Panc1 (cell line): ENCODE data around the gene ANKRD36B. TPM values are rescaled to one million over a fixed set of nuclear protein-coding genes. Genes with fewer than 3 reads are reported as not detected.
"Not testable (repeated sequence)": the region's sequence is repeated elsewhere in the genome, so short reads cannot be mapped to it uniquely, and the experiment has no call there.

Source experiments
- ATAC-seq: fragments of 200-7000 bp; cut with Tn5 transposase; 2 replicates; pipeline ENCODE4 v1.9.1; 2020; ENCODE audit warnings: mild to moderate bottlenecking, moderate library complexity
- BruUV-seq: library from RNA; stranded (reverse); fragments of 400-500 nt; replicated peaks from 2 replicates; lab custom pipeline; 2021; lab: Mats Ljungman, UMichigan
- CTCF ChIA-PET: fragments of 300-600 bp; sonication (Branson Sonifier 250); formaldehyde crosslinking; loops from one replicate; lab custom pipeline; 2022; ENCODE audit warnings: antibody characterized with exemption; lab: Charles Lee
- POLR2A ChIA-PET: fragments of 300-600 bp; sonication (Branson Sonifier 250); formaldehyde crosslinking; loops from one replicate; lab custom pipeline; 2022; ENCODE audit warnings: antibody characterized with exemption; lab: Charles Lee
- DNase-seq: peaks from one replicate; pipeline ENCODE4 v3.0.0-alpha.2; 2010; ENCODE audit warnings: low read depth, low spot score
- H3K27ac ChIP-seq: 2 replicates; pipeline ENCODE4 v1.5.1; 2011; ENCODE audit warnings: mild to moderate bottlenecking, low read length, inconsistent platforms
- H3K27me3 ChIP-seq: fragments of 200-500 bp; sonication (Bioruptor generic); 2 replicates; pipeline ENCODE4 v1.6.0; 2014; ENCODE audit warnings: low read length, inconsistent platforms; ENCODE audit not compliant: control insufficient read depth, insufficient read depth
- H3K36me3 ChIP-seq: fragments of 200-500 bp; sonication (Bioruptor generic); 2 replicates; pipeline ENCODE4 v1.5.1; 2014; ENCODE audit warnings: inconsistent platforms, mild to moderate bottlenecking, low read length, moderate library complexity; ENCODE audit not compliant: control insufficient read depth, insufficient read depth
- H3K4me1 ChIP-seq: 2 replicates; pipeline ENCODE4 v1.5.1; 2011; ENCODE audit warnings: inconsistent platforms, mild to moderate bottlenecking, low read length, moderate library complexity; ENCODE audit not compliant: control insufficient read depth, insufficient read depth
- H3K4me3 ChIP-seq, 2 experiments: 2 replicates each; pipeline ENCODE4 v1.5.1; 2011 to 2012; ENCODE audit warnings: low read depth in 2 of 2, low read length in 2 of 2, mild to moderate bottlenecking in 2 of 2, inconsistent platforms in 1 of 2, moderate library complexity in 1 of 2
- H3K9me3 ChIP-seq: fragments of 200-500 bp; sonication (Bioruptor generic); 2 replicates; pipeline ENCODE4 v1.5.1; 2014; ENCODE audit warnings: low read depth, mild to moderate bottlenecking, inconsistent platforms, low read length, moderate library complexity; ENCODE audit not compliant: control insufficient read depth, insufficient read depth
- POLR2AphosphoS5 ChIP-seq: IDR thresholded peaks from 2 replicates; pipeline ENCODE4 v1.6.1; 2012; ENCODE audit warnings: mild to moderate bottlenecking, low read depth, low read length, moderate library complexity
- SIN3A ChIP-seq: IDR thresholded peaks from 2 replicates; pipeline ENCODE4 v1.6.1; 2012; ENCODE audit warnings: low read depth, mild to moderate bottlenecking, low read length, moderate library complexity, borderline replicate concordance; ENCODE audit not compliant: insufficient read depth
- TCF7L2 ChIP-seq: IDR thresholded peaks from 2 replicates; pipeline ENCODE4 v1.6.1; 2011; ENCODE audit warnings: mild to moderate bottlenecking, low read depth, low read length, inconsistent platforms
- in situ Hi-C: cut with HindIII; loops from 2 replicates; pipeline ENCODE4 v1.10.0; 2016; ENCODE audit warnings: low sequenced_read_pairs, low pct_unique_long_range_greater_than_20kb
- intact Hi-C: fragments of 100-400 bp; cut with micrococcal nuclease; formaldehyde crosslinking; loops from one replicate; pipeline ENCODE4 v1.10.0; 2022; ENCODE audit not compliant: unreplicated experiment
- total RNA-seq: library from RNA; stranded (reverse); gene quantifications from one replicate; pipeline ENCODE4 v1.2.1, GENCODE V29; 2021; ENCODE audit not compliant: unreplicated experiment
- TF ChIP-seq, protein P1 (sequence below), 2 experiments: IDR thresholded peaks; 2 replicates each; pipeline ENCODE4 v1.6.1; 2011 to 2012; ENCODE audit warnings: low read depth in 2 of 2, control low read depth in 1 of 2, low read length in 1 of 2, mild to moderate bottlenecking in 1 of 2, moderate library complexity in 1 of 2; ENCODE audit not compliant: insufficient read depth in 1 of 2
- TF ChIP-seq, protein P2 (sequence below): fragments of 450-650 bp; IDR thresholded peaks from 2 replicates; pipeline ENCODE4 v1.5.1; 2017; ENCODE audit warnings: mild to moderate bottlenecking

The ANKRD36B gene
- total RNA-seq, 1 experiment from 2014 or later = 14.7 TPM

DNA sequence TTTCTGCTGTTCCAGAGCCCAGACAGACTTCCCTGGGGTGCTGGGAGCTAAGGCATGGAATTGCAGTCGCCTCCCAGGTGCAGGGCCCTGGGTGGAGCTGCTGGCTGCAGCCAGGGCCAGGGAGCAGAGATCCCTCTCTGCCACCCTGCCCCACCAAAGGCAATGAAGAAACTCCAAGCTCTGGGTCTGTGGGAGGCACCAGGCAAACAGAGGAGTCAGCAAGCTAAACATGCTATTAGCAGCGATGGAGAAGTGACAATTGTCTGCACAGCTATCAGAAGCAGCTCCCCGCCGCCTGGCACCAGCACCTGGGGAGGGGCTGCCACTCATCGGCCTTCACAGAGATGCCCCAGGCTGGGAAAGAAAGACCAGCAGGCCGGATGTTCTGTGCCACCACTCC, 28.2 kb upstream of the ANKRD36B start:
- Histone ChIP-seq H3K27me3 (no peaks in the 10 kb centered on the region), H3K4me3 (no peak overlapping the region), H3K36me3 (no peaks in the 10 kb centered on the region), H3K4me1 (no peaks in the 10 kb centered on the region), H3K9me3 (no peaks in the 10 kb centered on the region), H3K27ac (no peak overlapping the region)
- intact Hi-C loops (no loop called here), in situ Hi-C loops (no loop called here)
- no peak for TF ChIP-seq TCF7L2
- TF ChIP-seq, protein P1, sequence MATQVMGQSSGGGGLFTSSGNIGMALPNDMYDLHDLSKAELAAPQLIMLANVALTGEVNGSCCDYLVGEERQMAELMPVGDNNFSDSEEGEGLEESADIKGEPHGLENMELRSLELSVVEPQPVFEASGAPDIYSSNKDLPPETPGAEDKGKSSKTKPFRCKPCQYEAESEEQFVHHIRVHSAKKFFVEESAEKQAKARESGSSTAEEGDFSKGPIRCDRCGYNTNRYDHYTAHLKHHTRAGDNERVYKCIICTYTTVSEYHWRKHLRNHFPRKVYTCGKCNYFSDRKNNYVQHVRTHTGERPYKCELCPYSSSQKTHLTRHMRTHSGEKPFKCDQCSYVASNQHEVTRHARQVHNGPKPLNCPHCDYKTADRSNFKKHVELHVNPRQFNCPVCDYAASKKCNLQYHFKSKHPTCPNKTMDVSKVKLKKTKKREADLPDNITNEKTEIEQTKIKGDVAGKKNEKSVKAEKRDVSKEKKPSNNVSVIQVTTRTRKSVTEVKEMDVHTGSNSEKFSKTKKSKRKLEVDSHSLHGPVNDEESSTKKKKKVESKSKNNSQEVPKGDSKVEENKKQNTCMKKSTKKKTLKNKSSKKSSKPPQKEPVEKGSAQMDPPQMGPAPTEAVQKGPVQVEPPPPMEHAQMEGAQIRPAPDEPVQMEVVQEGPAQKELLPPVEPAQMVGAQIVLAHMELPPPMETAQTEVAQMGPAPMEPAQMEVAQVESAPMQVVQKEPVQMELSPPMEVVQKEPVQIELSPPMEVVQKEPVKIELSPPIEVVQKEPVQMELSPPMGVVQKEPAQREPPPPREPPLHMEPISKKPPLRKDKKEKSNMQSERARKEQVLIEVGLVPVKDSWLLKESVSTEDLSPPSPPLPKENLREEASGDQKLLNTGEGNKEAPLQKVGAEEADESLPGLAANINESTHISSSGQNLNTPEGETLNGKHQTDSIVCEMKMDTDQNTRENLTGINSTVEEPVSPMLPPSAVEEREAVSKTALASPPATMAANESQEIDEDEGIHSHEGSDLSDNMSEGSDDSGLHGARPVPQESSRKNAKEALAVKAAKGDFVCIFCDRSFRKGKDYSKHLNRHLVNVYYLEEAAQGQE (IDR thresholded peaks at IDR 0.05; ENCODE audit: insufficient read depth in 1 of 2, low read depth in 2 of 2, low read length in 1 of 2) = no peak
- TF ChIP-seq, protein P2, sequence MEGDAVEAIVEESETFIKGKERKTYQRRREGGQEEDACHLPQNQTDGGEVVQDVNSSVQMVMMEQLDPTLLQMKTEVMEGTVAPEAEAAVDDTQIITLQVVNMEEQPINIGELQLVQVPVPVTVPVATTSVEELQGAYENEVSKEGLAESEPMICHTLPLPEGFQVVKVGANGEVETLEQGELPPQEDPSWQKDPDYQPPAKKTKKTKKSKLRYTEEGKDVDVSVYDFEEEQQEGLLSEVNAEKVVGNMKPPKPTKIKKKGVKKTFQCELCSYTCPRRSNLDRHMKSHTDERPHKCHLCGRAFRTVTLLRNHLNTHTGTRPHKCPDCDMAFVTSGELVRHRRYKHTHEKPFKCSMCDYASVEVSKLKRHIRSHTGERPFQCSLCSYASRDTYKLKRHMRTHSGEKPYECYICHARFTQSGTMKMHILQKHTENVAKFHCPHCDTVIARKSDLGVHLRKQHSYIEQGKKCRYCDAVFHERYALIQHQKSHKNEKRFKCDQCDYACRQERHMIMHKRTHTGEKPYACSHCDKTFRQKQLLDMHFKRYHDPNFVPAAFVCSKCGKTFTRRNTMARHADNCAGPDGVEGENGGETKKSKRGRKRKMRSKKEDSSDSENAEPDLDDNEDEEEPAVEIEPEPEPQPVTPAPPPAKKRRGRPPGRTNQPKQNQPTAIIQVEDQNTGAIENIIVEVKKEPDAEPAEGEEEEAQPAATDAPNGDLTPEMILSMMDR = no peak
- no peak for TF ChIP-seq SIN3A
- no peak for TF ChIP-seq POLR2AphosphoS5
- DNase-seq (no peak), ATAC-seq (no peak)
- CTCF ChIA-PET = no interaction called here
- BruUV-seq = no TSS peak
- POLR2A ChIA-PET = no interaction called here

DNA sequence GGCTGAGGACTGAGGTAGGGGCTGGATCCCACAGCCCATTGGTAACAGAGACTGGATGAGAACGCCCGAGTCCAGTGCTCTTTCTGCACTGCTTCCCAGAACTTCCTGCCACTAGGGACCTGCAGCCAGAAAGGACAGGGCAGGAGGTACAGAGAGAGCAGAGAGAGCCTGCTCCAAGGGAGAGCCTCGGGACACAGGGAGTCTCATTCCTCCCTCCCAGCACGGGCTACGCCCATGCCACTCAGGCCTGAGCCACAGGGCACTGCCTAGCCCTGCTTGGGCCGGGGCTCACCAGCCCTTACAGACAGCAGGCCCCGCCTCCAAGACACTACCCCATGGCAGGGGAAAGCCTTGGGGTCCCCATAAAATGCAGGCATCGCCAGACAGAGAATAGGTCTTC, 26.1 kb upstream of the ANKRD36B start:
- POLR2A ChIA-PET, H3K4me3 ChIP-seq, DNase-seq, BruUV-seq, in situ Hi-C loops, CTCF ChIA-PET, H3K36me3 ChIP-seq, H3K27me3 ChIP-seq, H3K4me1 ChIP-seq, H3K9me3 ChIP-seq, H3K27ac ChIP-seq, intact Hi-C loops: not testable (repeated sequence)
- ATAC-seq = peak; percentile 56

DNA sequence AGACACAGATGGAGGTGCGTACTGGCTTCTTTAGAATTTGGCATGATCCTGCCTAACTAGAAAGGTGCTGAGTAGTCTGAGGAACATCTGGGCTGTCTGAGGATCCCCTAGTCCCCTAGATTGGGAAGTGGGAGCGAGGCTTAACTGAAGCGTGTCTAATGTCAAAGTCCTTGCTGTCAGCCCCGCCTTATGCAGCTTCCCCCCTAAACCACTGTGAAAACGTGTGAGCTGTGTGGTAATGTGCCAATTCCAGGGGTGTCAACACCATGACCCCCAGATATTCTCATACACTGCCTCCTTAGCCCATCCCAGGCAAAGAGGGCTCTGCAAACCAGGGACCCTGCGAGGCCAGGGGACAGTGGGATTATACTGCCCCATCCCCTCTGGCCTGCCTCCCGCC, 22.2 kb upstream of the ANKRD36B start:
- intact Hi-C loops, H3K27ac ChIP-seq, H3K36me3 ChIP-seq, BruUV-seq, DNase-seq, H3K9me3 ChIP-seq, H3K4me3 ChIP-seq, ATAC-seq, POLR2A ChIA-PET, H3K4me1 ChIP-seq, H3K27me3 ChIP-seq, CTCF ChIA-PET, in situ Hi-C loops: not testable (repeated sequence)

DNA sequence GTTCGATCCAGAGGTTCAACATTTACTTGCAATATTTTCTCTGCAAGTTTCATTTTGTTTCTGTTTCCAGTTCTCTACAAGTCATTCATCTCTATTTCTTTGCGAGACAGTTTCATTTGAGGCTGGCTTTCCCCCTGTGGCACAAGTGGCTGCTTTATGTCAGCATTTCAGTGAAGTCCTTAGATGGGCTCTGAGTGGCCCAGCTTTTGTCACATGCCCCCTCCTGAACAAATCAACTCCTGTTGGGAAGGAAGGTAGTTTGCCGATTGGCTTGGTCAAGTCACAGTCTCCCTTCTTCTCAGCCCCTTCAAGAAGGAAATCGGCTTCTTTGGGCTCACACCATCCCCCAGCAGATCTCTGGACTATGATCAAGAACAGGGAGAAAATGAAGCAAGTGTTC, 19.1 kb upstream of the ANKRD36B start:
- H3K36me3 ChIP-seq, H3K27ac ChIP-seq, BruUV-seq, POLR2A ChIA-PET, H3K4me1 ChIP-seq, ATAC-seq, intact Hi-C loops, H3K4me3 ChIP-seq, in situ Hi-C loops, H3K27me3 ChIP-seq, H3K9me3 ChIP-seq, DNase-seq, CTCF ChIA-PET: not testable (repeated sequence)

DNA sequence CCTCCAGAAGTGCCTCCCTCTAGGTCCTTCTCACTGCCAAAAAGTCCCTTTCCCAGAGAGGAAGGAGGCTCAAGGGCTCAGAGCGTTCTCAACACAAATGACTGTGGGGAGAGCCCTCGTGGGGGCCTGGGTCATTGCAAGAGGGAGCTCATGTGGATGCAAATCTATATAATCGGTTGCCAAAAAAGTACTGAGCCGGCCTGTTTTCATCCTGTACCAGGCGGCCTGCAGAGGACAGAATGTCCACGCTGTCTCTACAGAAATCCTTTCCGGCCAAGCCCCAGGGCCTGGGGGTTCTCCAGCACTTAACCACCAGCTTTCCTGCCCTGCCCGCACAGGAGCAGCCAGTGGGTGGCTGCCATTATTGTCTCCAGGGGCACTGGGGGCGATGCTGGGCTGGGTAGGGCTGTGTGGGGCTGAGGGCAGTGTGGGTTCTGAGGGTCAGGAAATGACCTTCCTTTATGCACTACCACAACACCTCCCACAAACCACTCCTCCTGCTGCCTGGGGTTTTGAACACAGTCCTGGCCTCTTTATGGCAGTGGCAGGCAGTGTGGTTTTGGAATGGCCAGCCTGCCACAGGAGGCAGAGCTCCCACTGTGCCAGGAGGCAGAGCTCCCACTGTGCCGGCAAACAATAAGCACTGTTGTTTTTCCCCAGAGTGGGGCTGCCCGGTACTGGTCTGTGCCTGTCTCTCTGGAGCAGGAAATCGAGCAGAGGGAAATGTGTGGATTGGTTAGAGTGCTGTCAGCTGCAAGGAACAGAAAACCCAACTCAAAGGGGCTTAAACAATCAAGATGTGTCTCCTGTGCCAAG, 16.1 kb upstream of the ANKRD36B start:
- DNase-seq, intact Hi-C loops, H3K9me3 ChIP-seq, H3K4me1 ChIP-seq, BruUV-seq, H3K4me3 ChIP-seq, H3K36me3 ChIP-seq, POLR2A ChIA-PET, CTCF ChIA-PET, in situ Hi-C loops, H3K27me3 ChIP-seq, H3K27ac ChIP-seq: not testable (repeated sequence)
- ATAC-seq = peak; percentile 61
